Karpas-422 (cell line): Measurements from ENCODE around the gene B3GNT2. TPM values are rescaled to one million over a fixed set of nuclear protein-coding genes. Genes with fewer than 3 reads are reported as not detected.

Experiments
- DNase-seq: peaks from one replicate; pipeline ENCODE4 v3.0.0-alpha.2; 2015
- H2AFZ ChIP-seq: fragments of 200-600 bp; sonication (generic); 2 replicates; pipeline ENCODE4 v1.6.1; 2014; ENCODE audit warnings: antibody characterized with exemption, low read length, mixed read lengths
- H3K27ac ChIP-seq: fragments of 200-600 bp; sonication (generic); 2 replicates; pipeline ENCODE4 v1.5.1; 2014; ENCODE audit warnings: mild to moderate bottlenecking, low read length, moderate library complexity
- H3K27me3 ChIP-seq: fragments of 200-600 bp; sonication (generic); 2 replicates; pipeline ENCODE4 v1.6.1; 2014; ENCODE audit warnings: low read length, mixed read lengths
- H3K36me3 ChIP-seq: fragments of 200-600 bp; sonication (generic); 2 replicates; pipeline ENCODE4 v1.6.1; 2014; ENCODE audit warnings: low read length, mixed read lengths; ENCODE audit not compliant: insufficient read depth
- H3K4me1 ChIP-seq: fragments of 200-600 bp; sonication (generic); 2 replicates; pipeline ENCODE4 v1.6.1; 2014; ENCODE audit warnings: mild to moderate bottlenecking, low read length, mixed read lengths
- H3K4me2 ChIP-seq: fragments of 200-600 bp; sonication (generic); 2 replicates; pipeline ENCODE4 v1.6.1; 2014; ENCODE audit warnings: low read length, low read depth, mild to moderate bottlenecking; ENCODE audit not compliant: poor library complexity, severe bottlenecking
- H3K4me3 ChIP-seq: fragments of 200-600 bp; sonication (generic); 2 replicates; pipeline ENCODE4 v1.5.1; 2014; ENCODE audit warnings: mild to moderate bottlenecking, antibody characterized with exemption, low read length, mixed read lengths
- H3K79me2 ChIP-seq: fragments of 200-600 bp; sonication (generic); 2 replicates; pipeline ENCODE4 v1.6.1; 2014; ENCODE audit warnings: mild to moderate bottlenecking, low read length, mixed read lengths
- H3K9ac ChIP-seq: fragments of 200-600 bp; sonication (generic); 2 replicates; pipeline ENCODE4 v1.6.0; 2014; ENCODE audit warnings: low read length
- H3K9me2 ChIP-seq: fragments of 200-600 bp; sonication (generic), shearing (Covaris generic); replicated peaks from 2 replicates; pipeline ENCODE4 v1.6.0; 2014; ENCODE audit warnings: mild to moderate bottlenecking, low read length, moderate library complexity; ENCODE audit not compliant: insufficient read depth
- H3K9me3 ChIP-seq: fragments of 300-700, 200-600 bp; sonication (generic); 2 replicates; pipeline ENCODE4 v1.6.1; 2014; ENCODE audit warnings: low read length, mixed read lengths
- H4K20me1 ChIP-seq: fragments of 200-600 bp; sonication (generic); 2 replicates; pipeline ENCODE4 v1.6.1; 2014; ENCODE audit warnings: mild to moderate bottlenecking, antibody characterized with exemption, low read length, low read depth; ENCODE audit not compliant: insufficient read depth
- total RNA-seq: library from RNA; depleted of rRNA; stranded (reverse); fragments of >200 nt; shearing (Covaris generic); gene quantifications from 2 replicates; pipeline ENCODE4 v1.2.3, GENCODE V29; 2014; ENCODE audit warnings: low replicate concordance

Gene B3GNT2
- total RNA-seq, 1 experiment from 2014 or later: 26.9 TPM

DNA sequence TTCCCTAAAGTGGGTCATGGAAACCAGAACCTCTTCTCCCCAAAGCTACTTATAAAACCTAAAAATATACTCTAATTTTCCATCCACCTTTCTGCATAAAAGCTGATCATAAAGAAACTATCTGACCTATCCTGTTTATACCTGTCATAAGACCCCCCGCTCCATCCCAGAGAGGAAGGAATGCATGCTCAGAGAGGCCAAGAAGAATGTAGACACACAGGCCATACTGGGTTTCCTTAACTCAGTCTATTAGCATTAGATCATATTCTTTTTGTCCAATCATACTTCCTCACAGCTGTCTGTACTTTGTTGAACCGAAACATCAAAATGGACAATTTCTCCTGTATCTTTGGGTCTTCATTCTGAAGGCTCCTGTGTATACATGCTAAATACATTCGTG is 52.3 kb downstream of the B3GNT2 start:
- Histone ChIP-seq H3K4me3 (no peak overlapping the region), H3K9me2 (no peaks in the 10 kb centered on the region), H3K79me2 (no peaks in the 10 kb centered on the region), H4K20me1 (no peaks in the 10 kb centered on the region), H3K4me1 (no peaks in the 10 kb centered on the region), H3K4me2 (no peak overlapping the region), H3K27me3 (no peaks in the 10 kb centered on the region), H3K27ac (no peak overlapping the region), H3K36me3 (no peaks in the 10 kb centered on the region), H3K9ac (no peak overlapping the region), H3K9me3 (no peaks in the 10 kb centered on the region), H2AFZ (no peak overlapping the region)
- no peak for DNase-seq

DNA sequence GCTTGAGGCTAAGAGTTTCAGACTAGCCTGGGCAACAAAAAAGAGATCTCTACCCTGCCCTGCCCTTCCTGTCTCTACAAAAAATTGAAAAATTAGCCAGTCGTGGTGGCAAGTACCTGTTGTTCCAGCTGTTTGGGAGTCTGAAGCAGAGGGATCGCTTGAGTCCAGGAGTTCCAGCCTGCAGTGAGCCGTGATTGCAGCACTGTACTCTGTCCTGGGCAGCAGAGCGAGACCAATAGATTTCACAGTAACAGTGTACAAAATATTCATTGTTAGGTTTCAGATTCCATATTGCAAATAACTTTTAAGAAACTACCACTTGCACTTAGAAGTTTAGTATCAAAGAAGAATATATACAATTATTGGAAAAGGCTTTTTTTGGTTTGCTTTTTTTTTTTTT is 54.3 kb downstream of the B3GNT2 start:
- no peak overlapping the region for H3K4me2 ChIP-seq
- H2AFZ ChIP-seq: no peak overlapping the region
- H3K4me1 ChIP-seq: no peaks in the 10 kb centered on the region
- H3K79me2 ChIP-seq: no peaks in the 10 kb centered on the region
- H3K9ac ChIP-seq: no peak overlapping the region
- no peaks in the 10 kb centered on the region for H3K9me3 ChIP-seq
- no peaks in the 10 kb centered on the region for H3K36me3 ChIP-seq
- H3K4me3 ChIP-seq: no peak overlapping the region
- no peaks in the 10 kb centered on the region for H4K20me1 ChIP-seq
- no peak for DNase-seq
- no peak overlapping the region for H3K27ac ChIP-seq
- no peaks in the 10 kb centered on the region for H3K27me3 ChIP-seq
- H3K9me2 ChIP-seq: no peaks in the 10 kb centered on the region

DNA sequence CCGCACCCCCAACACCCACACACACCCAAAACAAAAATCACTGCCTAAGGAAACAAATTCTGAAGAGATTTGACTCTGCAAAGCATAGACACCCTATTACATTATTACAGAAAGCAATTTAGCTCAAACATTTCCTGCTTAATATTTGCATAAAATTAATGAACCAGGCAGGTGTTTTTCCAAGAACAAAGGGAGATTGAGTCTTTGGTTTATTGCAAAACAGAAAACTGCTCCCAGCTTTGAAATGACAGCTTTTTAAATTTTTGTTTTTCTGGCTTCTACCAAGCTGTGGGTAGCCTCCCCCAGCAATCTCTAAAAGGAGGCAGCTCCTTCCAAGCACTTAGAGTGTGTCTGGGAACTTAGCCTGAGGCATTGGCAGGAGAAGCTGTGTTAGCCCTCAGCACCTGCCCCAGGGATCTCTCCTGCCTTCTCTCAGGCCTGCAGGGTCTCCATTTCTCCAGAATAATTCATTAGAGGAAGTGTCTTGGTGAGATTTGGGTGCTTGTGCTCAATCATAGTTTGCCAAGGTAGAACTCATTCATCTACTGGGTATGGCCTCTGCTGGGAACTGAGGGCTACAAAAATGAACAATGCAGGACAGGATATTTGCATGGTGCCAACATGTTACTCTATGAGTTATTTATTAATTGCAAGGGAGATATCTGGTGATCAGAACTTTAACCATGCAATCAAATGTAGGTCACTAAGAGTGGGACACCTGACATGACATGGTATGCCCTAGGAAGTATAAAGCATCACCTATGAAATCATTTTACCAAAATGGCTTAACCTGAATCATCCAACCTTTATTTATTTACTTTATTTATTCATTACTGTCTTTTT is 58.7 kb downstream of the B3GNT2 start:
- Histone ChIP-seq H3K27me3 (no peaks in the 10 kb centered on the region), H3K36me3 (no peaks in the 10 kb centered on the region), H3K9me2 (no peaks in the 10 kb centered on the region), H4K20me1 (no peaks in the 10 kb centered on the region), H3K79me2 (no peaks in the 10 kb centered on the region), H3K9ac (no peak overlapping the region), H3K4me3 (no peak overlapping the region), H3K4me1 (peaks cover 4% of the 10 kb centered on the region), H2AFZ (no peak overlapping the region), H3K27ac (no peak overlapping the region), H3K4me2 (no peak overlapping the region), H3K9me3 (no peaks in the 10 kb centered on the region)
- DNase-seq: no peak

DNA sequence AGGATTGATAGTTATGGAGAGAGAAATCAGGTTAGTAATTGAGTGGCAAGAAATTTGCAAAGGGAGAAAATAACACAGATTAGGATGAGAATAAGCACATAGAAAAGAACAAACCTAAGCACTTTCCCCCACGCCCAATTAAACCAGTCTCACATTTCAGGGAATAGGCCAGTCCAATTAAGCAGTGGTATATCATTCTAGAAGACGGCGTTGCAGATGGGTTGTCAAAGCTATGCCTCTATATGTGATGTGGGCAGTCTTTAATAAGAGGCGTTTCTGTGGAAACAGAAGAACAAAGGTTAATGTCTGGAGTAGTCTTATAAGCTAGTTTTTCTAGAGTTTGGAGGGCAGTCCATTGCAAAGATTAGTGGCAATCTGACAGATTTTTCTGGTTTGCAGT is 61.6 kb downstream of the B3GNT2 start:
- Histone ChIP-seq H3K4me2 (no peak overlapping the region), H3K9ac (no peak overlapping the region), H3K27ac (no peak overlapping the region), H3K27me3 (no peaks in the 10 kb centered on the region), H3K9me2 (no peaks in the 10 kb centered on the region), H3K4me1 (peaks cover 4% of the 10 kb centered on the region), H3K79me2 (no peaks in the 10 kb centered on the region), H3K36me3 (no peaks in the 10 kb centered on the region), H3K4me3 (no peak overlapping the region), H2AFZ (no peak overlapping the region), H4K20me1 (no peaks in the 10 kb centered on the region), H3K9me3 (no peaks in the 10 kb centered on the region)
- DNase-seq: no peak

DNA sequence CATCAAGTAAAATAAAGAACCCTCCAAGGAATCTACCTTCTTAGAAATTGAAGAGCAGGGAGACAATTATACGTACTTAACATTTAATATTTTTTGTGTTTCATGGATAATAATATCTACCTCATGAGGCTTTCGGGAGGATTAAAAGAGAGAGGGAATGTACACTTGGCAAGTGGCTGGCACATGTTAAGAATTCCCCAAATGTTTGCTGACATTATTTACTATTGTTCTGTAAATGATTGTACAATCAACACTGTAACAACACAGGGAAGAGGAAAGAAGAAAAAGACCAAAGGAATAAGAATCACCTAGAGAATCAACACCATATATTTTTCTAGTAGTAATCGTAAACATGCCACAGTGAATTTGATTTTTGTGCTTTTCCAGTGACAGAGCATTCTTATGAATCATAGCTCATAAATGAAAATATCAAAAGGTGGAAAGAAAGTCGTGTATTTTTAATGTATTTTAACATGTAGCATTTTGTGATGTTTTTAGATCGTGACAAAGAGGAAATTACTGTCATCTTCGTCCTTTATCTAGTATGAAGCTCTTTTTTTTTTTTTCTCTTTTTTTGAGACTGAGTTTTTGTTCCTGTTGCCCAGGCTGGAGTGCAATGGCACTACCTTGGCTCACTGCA is 67.3 kb downstream of the B3GNT2 start:
- Histone ChIP-seq H3K27me3 (no peaks in the 10 kb centered on the region), H3K4me2 (no peak overlapping the region), H3K9me3 (no peaks in the 10 kb centered on the region), H4K20me1 (no peaks in the 10 kb centered on the region), H3K36me3 (no peaks in the 10 kb centered on the region), H3K79me2 (no peaks in the 10 kb centered on the region), H3K27ac (no peak overlapping the region), H2AFZ (no peak overlapping the region), H3K4me3 (no peak overlapping the region), H3K4me1 (no peaks in the 10 kb centered on the region; the same call in 1 of the 2 replicates), H3K9me2 (no peaks in the 10 kb centered on the region), H3K9ac (no peak overlapping the region)
- no peak for DNase-seq

DNA sequence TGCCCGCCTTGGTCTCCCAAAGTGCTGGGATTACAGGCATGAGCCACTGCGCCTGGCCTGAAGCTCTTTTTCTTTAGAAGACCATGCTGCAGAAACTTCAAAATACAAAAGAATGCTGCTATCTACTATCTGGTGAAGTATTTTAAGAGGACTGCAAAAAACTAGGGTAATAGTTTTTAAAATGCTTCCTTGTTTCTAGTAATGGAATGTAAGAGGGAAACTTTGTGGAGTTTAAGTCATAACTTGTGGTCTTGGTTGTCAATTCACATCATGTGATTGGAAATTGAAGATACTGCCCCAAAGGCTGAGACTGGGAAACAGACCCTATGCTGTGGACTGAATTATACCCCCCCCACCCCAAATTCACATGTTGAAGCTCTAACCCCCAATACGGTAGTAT is 68.3 kb downstream of the B3GNT2 start:
- Histone ChIP-seq H3K9me2 (no peaks in the 10 kb centered on the region), H3K4me3 (no peak overlapping the region), H3K79me2 (no peaks in the 10 kb centered on the region), H4K20me1 (no peaks in the 10 kb centered on the region), H3K4me1 (no peaks in the 10 kb centered on the region), H3K36me3 (no peaks in the 10 kb centered on the region), H3K9ac (no peak overlapping the region), H3K9me3 (no peaks in the 10 kb centered on the region), H3K27ac (no peak overlapping the region), H3K4me2 (no peak overlapping the region), H3K27me3 (0 out of 2 replicates have a peak, but pooled peaks cover 3% of the 10 kb centered on the region), H2AFZ (no peak overlapping the region)
- DNase-seq: no peak

DNA sequence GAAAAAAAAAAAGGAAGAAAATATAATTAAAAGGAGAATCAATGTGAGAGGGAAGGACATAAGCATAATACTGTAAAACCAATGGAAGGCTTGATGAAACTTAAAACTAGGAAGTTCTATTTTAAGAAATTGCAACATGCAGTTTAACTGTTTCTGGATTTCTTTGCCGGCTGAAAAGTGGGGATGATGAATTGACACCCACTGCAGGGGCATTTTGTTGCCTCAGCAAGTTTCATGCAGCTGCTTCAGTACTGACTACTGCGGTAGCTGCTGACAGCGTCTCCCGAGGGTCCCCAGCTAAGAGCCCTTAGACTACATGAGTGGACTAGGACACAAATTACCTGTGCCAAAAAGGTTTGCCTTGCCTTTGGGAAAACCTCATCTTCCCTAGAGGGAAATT is 69.2 kb downstream of the B3GNT2 start:
- Histone ChIP-seq H3K4me3 (no peak overlapping the region), H3K9me2 (no peaks in the 10 kb centered on the region), H3K27ac (no peak overlapping the region), H3K27me3 (0 out of 2 replicates have a peak, but pooled peaks cover 3% of the 10 kb centered on the region), H4K20me1 (no peaks in the 10 kb centered on the region), H3K79me2 (no peaks in the 10 kb centered on the region), H2AFZ (no peak overlapping the region), H3K9ac (no peak overlapping the region), H3K4me1 (no peaks in the 10 kb centered on the region), H3K9me3 (no peaks in the 10 kb centered on the region), H3K4me2 (no peak overlapping the region), H3K36me3 (no peaks in the 10 kb centered on the region)
- DNase-seq: no peak

DNA sequence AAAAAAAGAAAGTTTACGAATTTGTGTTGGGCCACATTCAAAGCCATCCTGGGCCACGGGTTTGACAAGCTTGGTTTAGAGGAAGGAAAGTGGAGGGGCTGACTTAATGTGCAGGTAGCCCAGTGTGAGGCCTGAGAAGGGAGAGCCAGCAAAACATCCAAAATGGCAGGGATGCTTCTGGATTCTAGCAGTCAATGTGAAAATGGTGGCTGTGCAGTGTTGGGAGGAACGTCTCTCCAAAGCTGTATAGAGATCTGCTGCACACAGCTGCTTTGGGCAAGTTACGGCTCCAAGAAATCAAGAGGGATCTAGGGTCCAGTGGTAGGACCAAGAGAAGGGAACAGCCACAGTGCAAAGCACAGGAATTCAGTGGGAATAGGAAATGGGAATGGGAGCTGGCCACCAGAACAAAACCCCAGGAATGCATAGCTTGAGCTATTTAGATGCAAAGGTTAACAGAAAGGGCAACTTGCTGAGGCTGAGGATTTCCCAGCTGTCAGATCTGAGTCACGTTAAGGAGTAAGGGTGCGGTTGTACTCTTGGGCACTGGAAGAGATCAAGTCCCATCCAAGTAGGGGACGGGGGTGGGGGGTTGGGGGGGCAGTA is 70.6 kb downstream of the B3GNT2 start:
- H3K27me3 ChIP-seq: 0 out of 2 replicates have a peak, but pooled peaks cover 3% of the 10 kb centered on the region
- H2AFZ ChIP-seq: no peak overlapping the region
- no peak overlapping the region for H3K27ac ChIP-seq
- H3K4me3 ChIP-seq: no peak overlapping the region
- no peaks in the 10 kb centered on the region for H3K4me1 ChIP-seq
- H4K20me1 ChIP-seq: no peaks in the 10 kb centered on the region
- no peaks in the 10 kb centered on the region for H3K36me3 ChIP-seq
- no peaks in the 10 kb centered on the region for H3K9me3 ChIP-seq
- H3K79me2 ChIP-seq: no peaks in the 10 kb centered on the region
- DNase-seq: no peak
- no peak overlapping the region for H3K9ac ChIP-seq
- H3K4me2 ChIP-seq: no peak overlapping the region
- no peaks in the 10 kb centered on the region for H3K9me2 ChIP-seq
